Right lobe of liver (tissue), 4 donors: ENCODE results near the gene IFIH1.

ENCODE experiments used
- CTCF ChIP-seq, 4 donors: fragments of 200-600 bp in 3 of 4; fragments of 450-650 bp in 1 of 4; IDR thresholded peaks; one replicate each; pipeline versions ENCODE4 v1.5.1 to v1.8.0; 2016 to 2022; ENCODE audit warnings: antibody characterized with exemption in 4 of 4, mild to moderate bottlenecking in 2 of 4
- POLR2A ChIP-seq: fragments of 450-650 bp; IDR thresholded peaks from one replicate; pipeline ENCODE4 v1.6.1; 2017; ENCODE audit warnings: antibody characterized with exemption, mild to moderate bottlenecking
- donor health status: DM: no; HTN: no; CAD: no.
- donor health status: DM: no; HTN: no; CAD: no.
- donor health status: DM: no; HTN: yes; CAD: no.

GRCh38 chr2:162267496-162267895 is 51.0 kb downstream of the IFIH1 start:
- TF ChIP-seq CTCF (IDR thresholded peaks at IDR 0.05) (no peak), POLR2A (no peak)
